Subcutaneous adipose tissue (tissue), 4 donors: ENCODE results near the gene CRKL. TPM values are rescaled to one million over a fixed set of nuclear protein-coding genes. Genes with fewer than 3 reads are reported as not detected.

Source experiments
- total RNA-seq, 4 donors: library from RNA; depleted of rRNA; stranded (reverse); fragments of >200 nt; gene quantifications; one replicate each; pipeline ENCODE4 v1.1.0, GENCODE V29; 2016
- TF ChIP-seq, protein P1 (sequence below): fragments of 450-650 bp; IDR thresholded peaks from one replicate; pipeline ENCODE4 v1.5.1; 2016; ENCODE audit warnings: low read depth, mild to moderate bottlenecking, control low read depth, antibody characterized with exemption, moderate library complexity

CRKL gene
- total RNA-seq, 4 donors from 2014 or later, result 32.1 to 39.8 (median 35.9) TPM

DNA sequence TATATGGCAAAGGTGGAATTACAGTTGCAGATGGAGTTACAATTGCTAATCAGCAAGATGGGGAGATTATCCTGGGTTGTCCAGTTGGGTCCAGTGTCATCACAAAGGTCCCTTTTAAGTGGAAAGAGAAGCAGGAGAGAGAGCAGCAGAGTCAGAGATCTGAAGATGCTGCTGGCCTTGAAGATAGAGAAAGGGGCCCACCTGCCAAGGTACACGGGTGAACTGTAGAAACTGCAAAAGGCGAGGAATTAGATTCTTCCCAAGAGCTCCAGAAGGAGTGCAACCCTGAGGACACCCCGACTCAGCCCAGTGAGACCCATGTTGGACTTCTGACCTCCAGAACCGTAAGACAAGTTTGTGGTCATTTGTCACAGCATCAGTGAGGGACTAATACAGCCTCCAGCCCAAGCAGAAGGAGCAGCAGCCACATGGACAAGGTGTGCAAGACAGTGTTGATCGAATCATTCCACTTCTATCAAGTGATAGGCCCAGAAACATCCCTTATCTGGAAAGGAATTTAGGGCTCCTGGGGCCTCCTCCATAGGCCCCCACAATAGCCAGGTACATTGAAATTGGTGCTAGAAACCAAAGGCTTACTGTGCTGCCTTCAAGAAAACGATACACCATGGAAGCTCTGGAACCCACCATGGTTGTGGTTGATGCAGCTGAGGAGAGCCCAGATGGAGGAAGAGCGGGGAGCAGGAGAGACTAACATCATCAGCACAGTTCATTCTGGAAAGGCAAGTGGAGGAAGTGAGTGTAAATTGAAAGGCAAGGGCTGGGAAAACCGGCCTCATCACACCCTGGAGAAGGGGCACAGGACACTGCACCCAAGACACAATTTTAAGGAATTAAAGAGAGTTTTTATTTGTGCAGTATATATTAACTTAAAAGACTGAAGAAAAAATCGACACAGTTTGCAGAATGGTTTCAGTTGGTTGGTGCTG is 35.1 kb upstream of the CRKL start:
- TF ChIP-seq, protein P1, sequence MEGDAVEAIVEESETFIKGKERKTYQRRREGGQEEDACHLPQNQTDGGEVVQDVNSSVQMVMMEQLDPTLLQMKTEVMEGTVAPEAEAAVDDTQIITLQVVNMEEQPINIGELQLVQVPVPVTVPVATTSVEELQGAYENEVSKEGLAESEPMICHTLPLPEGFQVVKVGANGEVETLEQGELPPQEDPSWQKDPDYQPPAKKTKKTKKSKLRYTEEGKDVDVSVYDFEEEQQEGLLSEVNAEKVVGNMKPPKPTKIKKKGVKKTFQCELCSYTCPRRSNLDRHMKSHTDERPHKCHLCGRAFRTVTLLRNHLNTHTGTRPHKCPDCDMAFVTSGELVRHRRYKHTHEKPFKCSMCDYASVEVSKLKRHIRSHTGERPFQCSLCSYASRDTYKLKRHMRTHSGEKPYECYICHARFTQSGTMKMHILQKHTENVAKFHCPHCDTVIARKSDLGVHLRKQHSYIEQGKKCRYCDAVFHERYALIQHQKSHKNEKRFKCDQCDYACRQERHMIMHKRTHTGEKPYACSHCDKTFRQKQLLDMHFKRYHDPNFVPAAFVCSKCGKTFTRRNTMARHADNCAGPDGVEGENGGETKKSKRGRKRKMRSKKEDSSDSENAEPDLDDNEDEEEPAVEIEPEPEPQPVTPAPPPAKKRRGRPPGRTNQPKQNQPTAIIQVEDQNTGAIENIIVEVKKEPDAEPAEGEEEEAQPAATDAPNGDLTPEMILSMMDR, result no peak

DNA sequence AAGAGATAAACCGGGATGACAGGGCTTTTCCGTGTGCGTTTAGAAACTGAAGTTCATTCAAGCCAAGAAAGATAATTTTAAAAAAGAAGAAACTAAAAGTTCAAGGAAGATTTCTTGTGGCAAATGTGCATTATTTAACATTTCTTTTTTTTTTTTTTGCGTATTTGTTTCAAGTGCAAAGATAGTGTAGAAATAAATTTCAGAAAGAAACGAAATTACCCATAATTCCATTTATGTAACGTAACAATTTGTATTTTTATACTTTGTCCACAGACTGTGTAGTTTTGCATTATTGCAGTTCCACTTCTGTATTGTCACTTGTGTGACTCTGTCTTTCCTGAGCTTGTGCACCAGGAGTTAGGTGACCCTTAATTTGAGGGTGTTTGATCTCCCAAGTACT is 34.4 kb upstream of the CRKL start:
- TF ChIP-seq, protein P1, result no peak

DNA sequence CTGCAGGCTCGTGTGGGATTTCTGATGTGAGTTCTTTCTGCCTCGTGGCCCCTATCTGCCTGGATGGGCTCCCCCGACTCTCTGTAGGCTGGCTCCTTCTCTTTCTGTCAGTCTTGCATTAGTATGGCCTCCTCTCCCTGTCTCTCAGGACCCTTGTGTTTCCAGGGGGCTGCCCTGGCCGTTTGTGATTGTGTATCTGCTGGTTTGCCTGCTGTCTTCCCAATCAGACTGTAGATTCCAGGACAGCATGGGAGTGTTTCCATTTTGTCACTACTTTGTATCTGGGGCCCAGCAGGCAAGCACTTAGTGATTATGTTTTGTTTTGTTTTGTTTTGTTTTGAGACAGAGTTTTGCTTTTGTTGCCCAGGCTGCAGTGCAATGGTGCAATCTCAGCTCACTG is 32.8 kb upstream of the CRKL start:
- TF ChIP-seq, protein P1, result no peak

DNA sequence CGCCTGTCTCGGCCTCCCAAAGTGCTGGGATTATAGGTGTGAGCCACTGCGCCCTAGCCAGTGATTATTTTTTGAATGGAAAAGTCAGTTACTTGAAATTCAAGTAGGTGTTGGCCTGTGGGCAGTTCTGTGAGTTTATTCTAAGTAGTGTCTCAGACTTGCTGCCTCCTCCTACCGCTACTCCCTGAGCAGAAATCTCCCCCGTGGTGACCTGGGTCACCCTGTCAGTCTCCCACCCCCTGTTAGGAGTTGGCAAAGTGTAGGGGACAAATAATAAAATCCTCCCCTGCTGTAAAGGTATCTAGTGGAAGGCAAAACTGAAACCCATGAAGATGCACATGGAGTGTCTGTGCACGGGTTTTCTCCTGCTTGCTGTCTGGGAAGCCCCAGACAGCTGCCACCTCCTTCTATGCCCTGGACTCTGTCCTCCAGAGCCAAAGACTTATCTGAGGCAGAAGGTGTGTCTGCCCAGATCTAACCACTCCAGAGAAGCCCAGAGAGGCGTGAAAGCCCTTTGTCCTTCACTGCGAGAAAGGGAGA is 32.1 kb upstream of the CRKL start:
- TF ChIP-seq, protein P1, result no peak

DNA sequence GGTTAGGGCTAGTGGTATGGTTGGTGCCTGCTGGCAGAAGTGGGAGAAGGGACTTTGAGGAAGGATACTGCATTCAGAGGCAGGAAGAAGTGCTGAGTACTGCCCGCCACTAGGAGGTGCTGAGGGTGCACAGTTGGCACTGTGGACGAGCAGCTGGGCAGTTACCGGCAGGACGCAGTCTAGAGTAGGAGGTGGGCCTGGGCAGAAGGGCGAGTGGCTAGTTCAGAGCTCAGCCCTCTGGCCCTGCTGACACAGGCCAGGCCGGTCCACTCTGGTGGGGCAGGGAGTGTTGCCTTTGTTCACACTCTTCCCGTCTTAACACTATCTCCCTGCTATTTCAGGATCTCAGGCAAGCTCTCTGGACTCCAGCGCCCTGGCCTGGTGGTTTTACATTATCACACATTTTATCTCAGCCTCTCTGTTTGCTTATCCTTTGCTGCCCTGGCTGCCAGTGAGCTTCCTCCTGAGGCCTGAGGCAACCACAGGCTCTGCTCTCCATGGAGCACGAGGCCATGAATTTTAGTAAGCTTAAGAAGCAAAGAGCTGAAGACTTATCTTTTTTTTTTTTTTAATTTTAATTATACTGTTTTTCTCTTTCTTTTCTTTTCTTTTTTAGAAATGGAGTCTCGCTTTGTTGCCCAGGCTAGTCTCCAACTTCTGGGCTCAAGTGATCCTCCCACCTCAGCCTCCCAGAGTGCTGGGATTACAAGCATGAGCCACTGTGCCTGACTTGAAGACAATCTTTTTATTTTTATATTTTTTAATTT is 31.5 kb upstream of the CRKL start:
- TF ChIP-seq, protein P1, result no peak

DNA sequence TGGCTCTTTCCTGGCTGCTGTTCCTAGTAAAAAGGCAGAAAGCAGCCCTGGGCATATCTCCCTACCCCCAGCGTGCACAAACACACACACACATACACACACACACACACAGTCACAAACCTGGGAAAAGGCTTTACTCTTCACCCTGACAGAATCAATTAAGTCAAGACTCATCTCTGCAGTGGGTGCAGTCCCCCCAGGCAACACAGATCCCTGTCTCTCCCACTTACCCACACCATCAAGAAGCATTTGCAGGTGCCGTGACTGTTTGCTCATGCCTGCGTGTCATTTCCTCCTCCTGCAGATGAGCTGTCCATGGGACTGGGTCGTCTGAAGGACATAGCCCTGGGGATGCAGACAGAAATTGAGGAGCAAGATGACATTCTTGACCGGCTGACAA is 29.8 kb upstream of the CRKL start:
- TF ChIP-seq, protein P1, result no peak
